Retinal pigment epithelial cell (primary cell): ENCODE results near the gene VAV2.

Experiments used
- DNase-seq: peaks from one replicate; pipeline ENCODE4 v3.0.0-alpha.2; 2010; ENCODE audit warnings: low read depth
- H3K4me3 ChIP-seq: 2 replicates; pipeline ENCODE4 v1.5.1; 2011; ENCODE audit warnings: mild to moderate bottlenecking, low read length, control low read depth, moderate library complexity
- CTCF ChIP-seq: conservative IDR thresholded peaks from 2 replicates; pipeline ENCODE4 v1.5.1; 2011; ENCODE audit warnings: low read depth, low read length, control low read depth, inconsistent platforms

The VAV2 gene

DNA sequence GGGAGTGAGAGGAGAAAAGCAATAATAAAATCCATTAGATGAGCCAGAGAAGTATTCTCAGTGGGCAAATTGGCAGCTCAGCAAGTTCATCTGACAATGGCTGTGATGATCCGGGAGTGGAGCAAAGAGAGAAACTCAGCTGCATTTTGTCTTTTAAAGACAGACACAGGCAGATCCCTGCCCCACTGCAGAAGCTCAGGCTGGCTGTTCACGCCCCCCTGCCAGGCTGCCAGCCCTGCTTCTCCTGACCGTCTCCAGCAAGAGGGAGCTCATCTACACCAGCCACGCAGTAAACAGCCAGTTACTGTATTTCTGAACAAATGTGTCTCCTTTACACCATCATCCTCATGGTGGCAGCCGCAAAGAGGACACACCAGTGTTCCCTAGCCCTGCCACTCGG lies 139.7 kb downstream of the VAV2 start:
- TF ChIP-seq CTCF = no peak
- H3K4me3 ChIP-seq = no peak overlapping the region
- no peak for DNase-seq

GRCh38 chr9:133851693-133852092 lies 140.4 kb downstream of the VAV2 start:
- DNase-seq = no peak
- no peak for TF ChIP-seq CTCF
- H3K4me3 ChIP-seq = no peak overlapping the region

DNA sequence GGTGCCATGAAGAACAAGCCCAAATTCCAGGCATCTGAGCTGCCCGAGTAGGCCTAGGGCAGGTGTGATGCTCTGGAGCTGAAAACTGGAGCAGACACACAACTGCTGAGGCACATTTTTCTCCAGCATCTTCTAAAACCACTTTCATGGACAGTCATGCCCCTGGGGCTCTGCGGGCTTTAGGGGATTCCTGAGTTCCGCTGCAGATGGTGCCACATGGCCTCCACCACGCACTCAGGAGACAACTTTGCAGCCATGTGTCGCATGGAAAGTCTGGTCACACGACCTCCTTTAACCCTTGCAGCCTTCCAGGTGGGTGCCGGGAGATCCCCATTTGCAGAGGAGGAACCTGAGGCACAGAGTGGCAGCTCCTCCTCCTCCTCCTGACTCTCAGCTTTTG lies 141.2 kb downstream of the VAV2 start:
- no peak for TF ChIP-seq CTCF
- no peak overlapping the region for H3K4me3 ChIP-seq
- no peak for DNase-seq

GRCh38 chr9:133850161-133850560 lies 142.0 kb downstream of the VAV2 start:
- DNase-seq = no peak
- H3K4me3 ChIP-seq = no peak overlapping the region
- TF ChIP-seq CTCF = no peak

GRCh38 chr9:133849110-133849670 lies 142.9 kb downstream of the VAV2 start:
- H3K4me3 ChIP-seq = no peak overlapping the region
- no peak for TF ChIP-seq CTCF
- no peak for DNase-seq

- no peak overlapping the region for H3K4me3 ChIP-seq
- TF ChIP-seq CTCF = no peak
- DNase-seq = no peak
Observed at GRCh38 chr9:133848471-133849109, 143.5 kb downstream of the VAV2 start.

DNA sequence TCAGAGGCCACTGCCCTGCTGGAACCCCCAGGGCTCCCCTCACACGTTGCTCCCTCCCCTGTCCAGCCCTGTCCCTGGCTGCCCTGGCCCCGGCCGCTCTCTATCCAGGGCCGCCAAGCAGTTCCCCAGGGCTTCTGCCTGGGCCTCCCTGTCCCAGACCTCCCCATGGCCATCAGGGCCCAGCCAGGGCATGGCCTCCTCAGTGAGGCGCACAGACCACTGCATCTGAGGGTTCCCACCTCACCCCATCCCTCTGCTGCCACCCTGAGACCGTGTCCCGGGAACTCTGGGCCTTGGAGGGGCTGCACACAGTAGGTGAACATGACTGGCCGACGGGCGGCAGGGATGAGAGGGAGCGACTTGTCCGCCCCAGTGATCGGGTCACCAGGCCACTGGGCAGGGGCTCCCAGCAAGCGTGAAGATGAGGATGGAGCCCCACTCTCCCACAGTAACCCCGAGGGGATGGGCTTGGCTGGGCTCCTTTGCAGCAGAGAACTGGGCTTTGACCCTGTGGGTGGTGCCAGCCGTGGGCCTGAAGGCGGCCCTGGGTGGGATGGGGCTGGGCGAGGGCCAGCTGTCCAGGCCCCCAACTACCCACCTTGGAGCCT lies 145.5 kb downstream of the VAV2 start:
- no peak overlapping the region for H3K4me3 ChIP-seq
- no peak for DNase-seq
- TF ChIP-seq CTCF = no peak
